ENCODE results near the gene LIMK2.

DNA sequence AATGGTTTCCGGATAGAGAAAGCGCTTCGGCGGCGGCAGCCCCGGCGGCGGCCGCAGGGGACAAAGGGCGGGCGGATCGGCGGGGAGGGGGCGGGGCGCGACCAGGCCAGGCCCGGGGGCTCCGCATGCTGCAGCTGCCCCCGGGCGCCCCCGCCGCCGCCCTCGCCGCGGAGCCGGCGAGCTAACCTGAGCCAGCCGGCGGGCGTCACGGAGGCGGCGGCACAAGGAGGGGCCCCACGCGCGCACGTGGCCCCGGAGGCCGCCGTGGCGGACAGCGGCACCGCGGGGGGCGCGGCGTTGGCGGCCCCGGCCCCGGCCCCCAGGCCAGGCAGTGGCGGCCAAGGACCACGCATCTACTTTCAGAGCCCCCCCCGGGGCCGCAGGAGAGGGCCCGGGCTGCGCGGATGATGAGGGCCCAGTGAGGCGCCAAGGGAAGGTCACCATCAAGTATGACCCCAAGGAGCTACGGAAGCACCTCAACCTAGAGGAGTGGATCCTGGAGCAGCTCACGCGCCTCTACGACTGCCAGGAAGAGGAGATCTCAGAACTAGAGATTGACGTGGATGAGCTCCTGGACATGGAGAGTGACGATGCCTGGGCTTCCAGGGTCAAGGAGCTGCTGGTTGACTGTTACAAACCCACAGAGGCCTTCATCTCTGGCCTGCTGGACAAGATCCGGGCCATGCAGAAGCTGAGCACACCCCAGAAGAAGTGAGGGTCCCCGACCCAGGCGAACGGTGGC lies 64.5 kb downstream of the LIMK2 start:
- TF ChIP-seq, protein P1, sequence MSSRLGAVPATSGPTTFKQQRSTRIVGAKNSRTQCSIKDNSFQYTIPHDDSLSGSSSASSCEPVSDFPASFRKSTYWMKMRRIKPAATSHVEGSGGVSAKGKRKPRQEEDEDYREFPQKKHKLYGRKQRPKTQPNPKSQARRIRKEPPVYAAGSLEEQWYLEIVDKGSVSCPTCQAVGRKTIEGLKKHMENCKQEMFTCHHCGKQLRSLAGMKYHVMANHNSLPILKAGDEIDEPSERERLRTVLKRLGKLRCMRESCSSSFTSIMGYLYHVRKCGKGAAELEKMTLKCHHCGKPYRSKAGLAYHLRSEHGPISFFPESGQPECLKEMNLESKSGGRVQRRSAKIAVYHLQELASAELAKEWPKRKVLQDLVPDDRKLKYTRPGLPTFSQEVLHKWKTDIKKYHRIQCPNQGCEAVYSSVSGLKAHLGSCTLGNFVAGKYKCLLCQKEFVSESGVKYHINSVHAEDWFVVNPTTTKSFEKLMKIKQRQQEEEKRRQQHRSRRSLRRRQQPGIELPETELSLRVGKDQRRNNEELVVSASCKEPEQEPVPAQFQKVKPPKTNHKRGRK (CRISPR knock-in tag; IDR thresholded peaks at IDR 0.05; ENCODE audit: borderline replicate concordance): no peak
- TF ChIP-seq, protein P2, sequence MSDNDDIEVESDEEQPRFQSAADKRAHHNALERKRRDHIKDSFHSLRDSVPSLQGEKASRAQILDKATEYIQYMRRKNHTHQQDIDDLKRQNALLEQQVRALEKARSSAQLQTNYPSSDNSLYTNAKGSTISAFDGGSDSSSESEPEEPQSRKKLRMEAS (CRISPR knock-in tag; IDR thresholded peaks at IDR 0.05): no peak
- TF ChIP-seq, protein P3, sequence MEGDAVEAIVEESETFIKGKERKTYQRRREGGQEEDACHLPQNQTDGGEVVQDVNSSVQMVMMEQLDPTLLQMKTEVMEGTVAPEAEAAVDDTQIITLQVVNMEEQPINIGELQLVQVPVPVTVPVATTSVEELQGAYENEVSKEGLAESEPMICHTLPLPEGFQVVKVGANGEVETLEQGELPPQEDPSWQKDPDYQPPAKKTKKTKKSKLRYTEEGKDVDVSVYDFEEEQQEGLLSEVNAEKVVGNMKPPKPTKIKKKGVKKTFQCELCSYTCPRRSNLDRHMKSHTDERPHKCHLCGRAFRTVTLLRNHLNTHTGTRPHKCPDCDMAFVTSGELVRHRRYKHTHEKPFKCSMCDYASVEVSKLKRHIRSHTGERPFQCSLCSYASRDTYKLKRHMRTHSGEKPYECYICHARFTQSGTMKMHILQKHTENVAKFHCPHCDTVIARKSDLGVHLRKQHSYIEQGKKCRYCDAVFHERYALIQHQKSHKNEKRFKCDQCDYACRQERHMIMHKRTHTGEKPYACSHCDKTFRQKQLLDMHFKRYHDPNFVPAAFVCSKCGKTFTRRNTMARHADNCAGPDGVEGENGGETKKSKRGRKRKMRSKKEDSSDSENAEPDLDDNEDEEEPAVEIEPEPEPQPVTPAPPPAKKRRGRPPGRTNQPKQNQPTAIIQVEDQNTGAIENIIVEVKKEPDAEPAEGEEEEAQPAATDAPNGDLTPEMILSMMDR (IDR thresholded peaks at IDR 0.05): no peak
- TF ChIP-seq, protein P4, sequence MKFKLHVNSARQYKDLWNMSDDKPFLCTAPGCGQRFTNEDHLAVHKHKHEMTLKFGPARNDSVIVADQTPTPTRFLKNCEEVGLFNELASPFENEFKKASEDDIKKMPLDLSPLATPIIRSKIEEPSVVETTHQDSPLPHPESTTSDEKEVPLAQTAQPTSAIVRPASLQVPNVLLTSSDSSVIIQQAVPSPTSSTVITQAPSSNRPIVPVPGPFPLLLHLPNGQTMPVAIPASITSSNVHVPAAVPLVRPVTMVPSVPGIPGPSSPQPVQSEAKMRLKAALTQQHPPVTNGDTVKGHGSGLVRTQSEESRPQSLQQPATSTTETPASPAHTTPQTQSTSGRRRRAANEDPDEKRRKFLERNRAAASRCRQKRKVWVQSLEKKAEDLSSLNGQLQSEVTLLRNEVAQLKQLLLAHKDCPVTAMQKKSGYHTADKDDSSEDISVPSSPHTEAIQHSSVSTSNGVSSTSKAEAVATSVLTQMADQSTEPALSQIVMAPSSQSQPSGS (CRISPR knock-in tag; IDR thresholded peaks at IDR 0.05; ENCODE audit: borderline replicate concordance, low read depth): no peak
- TF ChIP-seq, protein P5, sequence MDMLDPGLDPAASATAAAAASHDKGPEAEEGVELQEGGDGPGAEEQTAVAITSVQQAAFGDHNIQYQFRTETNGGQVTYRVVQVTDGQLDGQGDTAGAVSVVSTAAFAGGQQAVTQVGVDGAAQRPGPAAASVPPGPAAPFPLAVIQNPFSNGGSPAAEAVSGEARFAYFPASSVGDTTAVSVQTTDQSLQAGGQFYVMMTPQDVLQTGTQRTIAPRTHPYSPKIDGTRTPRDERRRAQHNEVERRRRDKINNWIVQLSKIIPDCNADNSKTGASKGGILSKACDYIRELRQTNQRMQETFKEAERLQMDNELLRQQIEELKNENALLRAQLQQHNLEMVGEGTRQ (CRISPR knock-in tag; IDR thresholded peaks at IDR 0.05): no peak
